Astrocyte of the spinal cord (primary cell): Measurements from ENCODE around the gene TM2D1.

Experiments used
- DNase-seq: peaks from one replicate; pipeline ENCODE4 v3.0.0; 2011; ENCODE audit warnings: low read depth, low spot score
- H3K4me3 ChIP-seq: 2 replicates; pipeline ENCODE4 v1.5.1; 2011; ENCODE audit warnings: low read depth, mild to moderate bottlenecking, low read length, moderate library complexity
- CTCF ChIP-seq: IDR thresholded peaks from 2 replicates; pipeline ENCODE4 v1.5.1; 2012; ENCODE audit warnings: low read depth, mild to moderate bottlenecking, low read length, inconsistent platforms
- in situ Hi-C: cut with HindIII; loops from 2 replicates; pipeline ENCODE4 v1.10.0; 2017; ENCODE audit warnings: low sequenced_read_pairs

TM2D1 gene

GRCh38 chr1:61670445-61670844 lies 54.5 kb downstream of the TM2D1 start:
- in situ Hi-C loops = no loop called here
- no peak overlapping the region for H3K4me3 ChIP-seq
- DNase-seq = no peak
- no peak for TF ChIP-seq CTCF

- no peak for DNase-seq
- no peak for TF ChIP-seq CTCF
- in situ Hi-C loops = no loop called here
- H3K4me3 ChIP-seq = no peak overlapping the region
Observed at GRCh38 chr1:61670016-61670415, 54.9 kb downstream of the TM2D1 start.

GRCh38 chr1:61659061-61659460 lies 65.9 kb downstream of the TM2D1 start:
- TF ChIP-seq CTCF = peak; percentile 25

GRCh38 chr1:61655453-61655852 lies 69.5 kb downstream of the TM2D1 start:
- TF ChIP-seq CTCF = no peak
- in situ Hi-C loops = no loop called here
- no peak overlapping the region for H3K4me3 ChIP-seq
- no peak for DNase-seq

More at GRCh38 chr1:61659061-61659460, 65.9 kb downstream of the TM2D1 start:
- in situ Hi-C loops = no loop called here
- DNase-seq = no peak
- no peak overlapping the region for H3K4me3 ChIP-seq

- DNase-seq = no peak
- TF ChIP-seq CTCF = no peak
- H3K4me3 ChIP-seq = no peak overlapping the region
- in situ Hi-C loops = no loop called here
Observed at GRCh38 chr1:61654067-61654466, 70.9 kb downstream of the TM2D1 start.

GRCh38 chr1:61648983-61649742 lies 75.8 kb downstream of the TM2D1 start:
- in situ Hi-C loops = no loop called here

More at GRCh38 chr1:61648983-61649742, 75.8 kb downstream of the TM2D1 start:
- no peak for DNase-seq
- H3K4me3 ChIP-seq = no peak overlapping the region
- no peak for TF ChIP-seq CTCF
